ENCODE results near the gene OR2H1.

DNA sequence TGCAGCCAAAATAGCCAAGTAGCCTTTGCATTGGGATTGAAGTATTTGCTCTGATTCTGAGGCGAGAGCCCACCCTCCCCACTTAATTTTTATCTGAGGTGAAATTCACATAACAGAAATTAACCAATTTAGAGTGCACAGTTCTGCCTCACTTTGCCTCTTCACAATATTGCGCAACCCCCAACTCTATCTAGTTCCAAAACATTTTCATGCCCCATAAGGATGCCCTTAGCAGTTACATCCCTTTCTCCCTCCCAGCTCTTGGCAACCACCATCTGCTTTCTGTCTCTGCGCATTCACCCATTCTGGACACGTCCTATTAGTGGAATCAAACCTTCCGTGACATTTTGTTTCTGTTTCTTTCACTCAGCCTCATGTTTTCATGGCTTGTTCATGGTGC lies 21.8 kb downstream of the OR2H1 start:
- TF ChIP-seq POLR2A (IDR thresholded peaks at IDR 0.05), result no peak
- TF ChIP-seq, protein P1, sequence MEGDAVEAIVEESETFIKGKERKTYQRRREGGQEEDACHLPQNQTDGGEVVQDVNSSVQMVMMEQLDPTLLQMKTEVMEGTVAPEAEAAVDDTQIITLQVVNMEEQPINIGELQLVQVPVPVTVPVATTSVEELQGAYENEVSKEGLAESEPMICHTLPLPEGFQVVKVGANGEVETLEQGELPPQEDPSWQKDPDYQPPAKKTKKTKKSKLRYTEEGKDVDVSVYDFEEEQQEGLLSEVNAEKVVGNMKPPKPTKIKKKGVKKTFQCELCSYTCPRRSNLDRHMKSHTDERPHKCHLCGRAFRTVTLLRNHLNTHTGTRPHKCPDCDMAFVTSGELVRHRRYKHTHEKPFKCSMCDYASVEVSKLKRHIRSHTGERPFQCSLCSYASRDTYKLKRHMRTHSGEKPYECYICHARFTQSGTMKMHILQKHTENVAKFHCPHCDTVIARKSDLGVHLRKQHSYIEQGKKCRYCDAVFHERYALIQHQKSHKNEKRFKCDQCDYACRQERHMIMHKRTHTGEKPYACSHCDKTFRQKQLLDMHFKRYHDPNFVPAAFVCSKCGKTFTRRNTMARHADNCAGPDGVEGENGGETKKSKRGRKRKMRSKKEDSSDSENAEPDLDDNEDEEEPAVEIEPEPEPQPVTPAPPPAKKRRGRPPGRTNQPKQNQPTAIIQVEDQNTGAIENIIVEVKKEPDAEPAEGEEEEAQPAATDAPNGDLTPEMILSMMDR (IDR thresholded peaks at IDR 0.05), result no peak

Data from adrenal gland (tissue), 5 donors.